DMS153 (cell line): ENCODE results near the gene FKBP5.
A peak's percentile ranks its signal among the peaks of the same experiment; 100 is the strongest.
"Not testable (repeated sequence)": the region's sequence is repeated elsewhere in the genome, so short reads cannot be mapped to it uniquely, and the experiment has no call there.

Experiments used
- DNase-seq: peaks from one replicate; lab custom pipeline; 2025; lab: John Stamatoyannopoulos, UW

The FKBP5 gene

GRCh38 chr6:35688605-35689322 is at the start of gene FKBP5:
TSS of gene FKBP5 (minus strand) at chr6:35688915. CDS start at chr6:35642824, 46,091 bp downstream.
- peak; percentile 76 for DNase-seq

- DNase-seq, result peak; percentile 72
These were observed 48.9 kb upstream of the FKBP5 start for GRCh38 chr6:35737413-35738211.

GRCh38 chr6:35736982-35737412 is 48.3 kb upstream of the FKBP5 start, which contains the start of gene ARMC12:
TSS of gene ARMC12 (plus strand) at chr6:35737032. CDS start at chr6:35737109, 77 bp downstream.
- no peak for DNase-seq

GRCh38 chr6:35736253-35736894 is 47.7 kb upstream of the FKBP5 start:
- no peak for DNase-seq

- no peak for DNase-seq
These were observed 46.7 kb upstream of the FKBP5 start for GRCh38 chr6:35735452-35735851.

GRCh38 chr6:35734319-35734718 is 45.6 kb upstream of the FKBP5 start:
- DNase-seq, result not testable (repeated sequence)

- no peak for DNase-seq
These were observed 44.9 kb upstream of the FKBP5 start for GRCh38 chr6:35733633-35734032.

- DNase-seq, result peak; percentile 53
These were observed 43.2 kb upstream of the FKBP5 start for GRCh38 chr6:35731736-35732532.

- DNase-seq, result peak; percentile 54
These were observed 42.7 kb upstream of the FKBP5 start for GRCh38 chr6:35731414-35731735.

- no peak for DNase-seq
These were observed 42.2 kb upstream of the FKBP5 start for GRCh38 chr6:35730745-35731413.

- DNase-seq, result no peak
These were observed 41.0 kb upstream of the FKBP5 start for GRCh38 chr6:35729722-35730121.

GRCh38 chr6:35728683-35729678 is 40.3 kb upstream of the FKBP5 start:
- DNase-seq, result peak; percentile 27

GRCh38 chr6:35727935-35728682 is 39.4 kb upstream of the FKBP5 start:
- DNase-seq, result peak; percentile 70

- DNase-seq, result no peak
These were observed 38.7 kb upstream of the FKBP5 start for GRCh38 chr6:35727231-35727934.

GRCh38 chr6:35725721-35726438 is 37.2 kb upstream of the FKBP5 start:
- DNase-seq, result no peak

- DNase-seq, result no peak
These were observed 36.5 kb upstream of the FKBP5 start for GRCh38 chr6:35725081-35725708.

GRCh38 chr6:35724471-35724870 is 35.8 kb upstream of the FKBP5 start:
- DNase-seq, result no peak

GRCh38 chr6:35724059-35724458 is 35.3 kb upstream of the FKBP5 start:
- DNase-seq, result no peak
